Endothelial cell of hepatic sinusoid (primary cell): Measurements from ENCODE around the gene NUP50.

Experiments
- in situ Hi-C: cut with HindIII; loops from 2 replicates; pipeline ENCODE4 v1.10.0; 2017; ENCODE audit warnings: low sequenced_read_pairs

NUP50 gene

DNA sequence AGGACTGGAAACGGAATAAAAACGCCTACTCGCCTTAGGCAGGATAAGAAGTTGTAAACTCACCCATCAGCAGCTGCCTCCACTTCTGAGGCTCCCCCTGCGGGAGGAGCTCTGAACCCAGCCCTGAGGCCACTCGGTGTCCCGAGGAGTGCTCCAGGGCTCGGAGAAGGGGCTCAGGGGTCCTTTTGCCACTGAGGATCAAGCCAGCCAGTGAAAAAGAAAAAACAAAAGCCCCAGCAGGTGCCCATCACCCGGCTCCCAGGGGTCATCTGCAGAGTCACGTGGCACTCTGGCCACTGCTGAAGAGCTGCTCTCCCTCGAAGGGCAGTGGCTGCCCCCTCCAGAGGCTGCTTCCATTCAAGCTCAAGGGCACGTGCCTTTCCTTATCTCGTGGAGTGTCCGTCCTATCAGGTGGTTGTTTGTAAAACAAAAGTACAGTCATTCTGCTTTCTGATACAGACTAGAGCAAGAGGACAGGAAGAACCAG lies 29.0 kb downstream of the NUP50 start:
- in situ Hi-C loops = no loop called here

GRCh38 chr22:45194686-45195085 lies 31.0 kb downstream of the NUP50 start:
- in situ Hi-C loops = no loop called here

DNA sequence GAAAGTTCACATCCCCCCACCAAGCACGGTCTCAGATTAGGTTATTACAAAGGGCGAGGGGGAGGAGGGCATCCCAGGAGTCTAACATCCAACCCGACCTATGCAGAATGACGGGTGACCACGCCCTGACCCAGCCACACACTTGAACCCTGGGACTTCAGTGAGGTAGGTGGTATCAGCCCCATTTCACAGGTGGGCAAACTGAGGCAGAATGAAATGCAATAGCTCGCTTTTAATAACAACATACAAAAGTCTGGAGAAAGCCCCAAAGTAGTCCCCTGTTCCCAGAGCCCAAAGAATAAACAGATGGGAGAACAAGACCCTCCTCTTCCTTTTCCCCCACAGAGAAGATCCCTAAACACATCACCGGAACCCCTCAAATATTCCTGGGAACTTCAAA lies 31.9 kb downstream of the NUP50 start:
- in situ Hi-C loops = no loop called here

DNA sequence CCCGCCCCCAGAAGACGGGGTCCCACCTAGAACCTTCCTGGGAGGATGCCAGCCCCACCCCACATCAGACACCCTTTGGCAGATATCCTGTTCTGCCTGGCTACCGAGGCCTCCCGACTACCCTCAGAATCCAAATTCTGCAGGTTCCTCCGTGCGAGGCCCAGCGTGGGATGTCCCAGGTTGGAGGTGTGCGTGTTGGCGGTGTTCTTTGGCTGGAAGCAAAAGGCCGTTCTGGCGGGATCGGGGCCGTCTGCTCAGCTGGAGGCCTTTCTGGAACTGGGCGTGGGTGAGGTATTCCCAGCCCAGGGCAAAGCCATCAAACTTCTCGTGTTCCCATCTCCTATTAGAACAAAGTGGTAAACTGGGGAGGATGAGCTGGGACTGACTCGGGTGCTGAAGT lies 32.6 kb downstream of the NUP50 start:
- in situ Hi-C loops = no loop called here

GRCh38 chr22:45196926-45197605 lies 33.3 kb downstream of the NUP50 start:
- in situ Hi-C loops = no loop called here

DNA sequence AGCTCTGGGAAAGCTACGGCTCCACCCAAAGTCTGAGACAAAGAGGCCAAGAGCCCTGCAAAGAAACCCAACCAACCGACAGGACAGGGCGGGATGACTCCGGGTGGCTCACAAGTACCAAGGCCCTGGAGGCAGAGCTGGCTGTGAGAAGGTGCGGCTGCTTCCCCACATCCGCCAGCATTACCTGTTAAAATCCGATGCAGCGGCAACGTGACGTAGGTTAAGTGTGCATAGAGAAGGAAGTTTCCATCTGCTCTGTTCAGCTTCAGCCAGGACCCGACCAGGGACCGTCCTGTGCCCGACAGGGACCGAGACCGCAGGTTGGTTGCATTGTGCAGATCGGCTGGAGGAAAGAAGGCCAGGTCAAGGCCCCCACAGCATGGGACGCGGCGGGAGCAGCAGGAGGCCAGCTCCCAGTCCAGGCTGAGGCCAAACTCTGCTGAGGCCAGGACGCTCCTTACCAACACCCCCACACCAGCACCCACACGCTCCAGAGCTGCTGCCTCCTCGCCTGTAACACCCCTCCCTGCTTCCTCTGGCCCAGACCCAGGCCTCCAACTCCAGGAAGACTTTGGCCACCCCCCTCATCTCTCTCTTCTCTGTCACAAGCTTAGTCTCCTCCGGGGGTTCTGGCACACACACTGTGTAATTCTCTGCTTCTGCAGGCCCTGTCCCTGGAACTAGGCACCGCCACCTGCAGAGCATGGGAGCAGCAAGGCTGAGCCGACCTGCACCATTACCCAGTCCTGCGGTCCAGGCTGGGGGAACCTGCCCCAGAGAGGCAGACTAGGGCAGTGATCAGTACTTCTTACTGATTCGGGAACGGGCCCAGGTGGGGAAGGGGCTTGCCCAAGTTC lies 34.1 kb downstream of the NUP50 start:
- in situ Hi-C loops = no loop called here

- in situ Hi-C loops = no loop called here
These were observed 34.7 kb downstream of the NUP50 start for GRCh38 chr22:45198463-45198795.

DNA sequence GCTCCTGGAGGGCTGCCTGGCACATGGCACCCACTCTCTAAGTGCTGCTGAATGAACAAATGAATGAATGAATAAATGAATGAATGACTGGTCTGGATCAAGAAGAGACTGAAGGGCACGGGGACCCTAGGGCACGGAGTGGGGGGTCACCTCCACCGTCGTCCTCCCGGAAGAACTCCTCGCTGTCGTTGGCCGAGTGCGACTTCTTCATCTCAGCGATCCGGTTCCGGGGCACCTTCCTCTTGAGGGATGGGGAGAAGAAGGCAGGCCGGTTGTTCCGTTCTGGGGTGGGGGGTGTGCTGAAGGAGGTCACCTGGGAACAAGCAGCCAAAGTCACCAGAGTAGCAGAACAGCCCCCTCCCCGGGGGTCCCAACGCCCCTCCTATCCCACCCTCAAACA lies 36.0 kb downstream of the NUP50 start:
- in situ Hi-C loops = no loop called here

DNA sequence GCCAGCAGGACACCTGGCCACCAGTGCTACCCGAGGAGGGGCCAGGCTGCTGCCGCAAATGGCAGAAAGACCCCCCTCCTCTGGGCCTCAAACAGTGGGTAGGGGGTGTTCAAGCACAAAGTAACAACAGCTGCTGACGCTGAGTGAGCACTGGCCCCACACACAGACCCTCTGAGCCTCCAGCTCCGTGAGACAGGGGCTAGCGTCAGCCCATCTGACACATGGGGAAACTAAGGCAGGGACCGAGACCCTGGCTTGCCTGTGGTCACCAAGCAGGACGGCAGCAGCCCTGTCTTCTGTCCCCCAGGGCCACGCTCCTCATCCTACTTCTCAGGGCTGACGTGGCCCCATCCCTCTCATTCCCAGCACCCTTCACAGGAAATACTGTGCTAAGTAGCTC lies 36.5 kb downstream of the NUP50 start:
- in situ Hi-C loops = no loop called here

DNA sequence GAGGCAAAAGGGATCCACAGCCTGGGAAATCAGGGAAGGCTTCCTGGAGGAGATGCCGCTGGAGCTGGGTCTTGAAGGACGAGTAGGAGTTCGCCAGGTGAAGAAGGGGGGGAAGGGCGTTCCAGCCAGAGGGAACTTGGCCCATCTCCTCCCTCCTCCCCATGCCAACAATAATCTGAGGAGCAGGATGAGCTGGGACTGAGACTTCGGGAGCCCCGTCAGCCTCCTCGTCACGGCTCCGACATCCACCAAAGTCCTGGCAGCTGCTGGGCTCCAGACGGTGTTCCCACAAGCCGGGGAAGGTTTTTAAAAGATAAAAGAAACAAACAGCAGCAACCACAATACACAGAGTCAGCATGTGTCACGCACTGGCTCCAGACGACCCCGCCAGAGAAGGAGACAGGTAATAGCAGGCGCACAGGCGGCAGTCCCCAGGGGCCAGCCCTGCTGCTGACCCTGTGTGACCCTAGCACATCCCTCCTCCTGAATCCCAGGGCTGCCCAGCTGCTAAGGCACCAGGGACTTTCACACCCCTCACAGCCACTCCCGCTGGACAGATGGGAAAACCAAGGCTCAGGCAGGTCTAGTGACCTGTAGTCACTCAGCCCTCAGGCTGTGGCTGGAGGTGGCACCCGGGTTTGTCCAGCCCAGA lies 37.3 kb downstream of the NUP50 start:
- in situ Hi-C loops = no loop called here

DNA sequence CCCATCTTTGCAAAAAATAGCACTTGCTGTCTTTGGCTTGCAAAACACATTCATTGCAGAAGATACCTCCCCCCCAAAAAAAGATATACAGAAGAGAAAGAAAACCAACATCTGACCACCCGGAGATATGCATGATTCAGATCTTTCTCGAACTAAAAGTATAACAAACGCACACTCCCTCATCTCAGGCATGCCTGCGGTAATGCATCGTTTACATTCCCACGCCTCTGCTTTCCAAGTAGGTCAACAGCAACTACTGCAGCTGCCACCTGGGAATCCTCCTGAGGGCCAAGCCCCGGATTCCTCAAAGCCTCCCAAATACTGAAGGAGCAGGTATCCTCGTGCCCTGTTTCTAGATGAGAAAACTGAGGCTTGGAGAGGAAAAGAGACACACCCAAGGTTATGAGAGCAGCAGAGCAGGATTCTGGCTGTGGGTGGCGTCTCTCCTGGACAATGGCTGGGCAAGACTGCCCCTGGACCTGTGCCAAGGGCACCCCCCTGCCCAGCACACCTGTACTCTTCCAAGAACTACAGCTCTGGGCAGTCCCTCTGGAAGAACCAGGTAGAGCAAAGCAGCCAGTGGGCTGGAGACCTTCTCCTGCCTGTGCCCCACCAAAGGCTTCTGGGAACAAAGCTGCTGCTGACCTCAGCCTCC lies 38.1 kb downstream of the NUP50 start:
- in situ Hi-C loops = no loop called here

DNA sequence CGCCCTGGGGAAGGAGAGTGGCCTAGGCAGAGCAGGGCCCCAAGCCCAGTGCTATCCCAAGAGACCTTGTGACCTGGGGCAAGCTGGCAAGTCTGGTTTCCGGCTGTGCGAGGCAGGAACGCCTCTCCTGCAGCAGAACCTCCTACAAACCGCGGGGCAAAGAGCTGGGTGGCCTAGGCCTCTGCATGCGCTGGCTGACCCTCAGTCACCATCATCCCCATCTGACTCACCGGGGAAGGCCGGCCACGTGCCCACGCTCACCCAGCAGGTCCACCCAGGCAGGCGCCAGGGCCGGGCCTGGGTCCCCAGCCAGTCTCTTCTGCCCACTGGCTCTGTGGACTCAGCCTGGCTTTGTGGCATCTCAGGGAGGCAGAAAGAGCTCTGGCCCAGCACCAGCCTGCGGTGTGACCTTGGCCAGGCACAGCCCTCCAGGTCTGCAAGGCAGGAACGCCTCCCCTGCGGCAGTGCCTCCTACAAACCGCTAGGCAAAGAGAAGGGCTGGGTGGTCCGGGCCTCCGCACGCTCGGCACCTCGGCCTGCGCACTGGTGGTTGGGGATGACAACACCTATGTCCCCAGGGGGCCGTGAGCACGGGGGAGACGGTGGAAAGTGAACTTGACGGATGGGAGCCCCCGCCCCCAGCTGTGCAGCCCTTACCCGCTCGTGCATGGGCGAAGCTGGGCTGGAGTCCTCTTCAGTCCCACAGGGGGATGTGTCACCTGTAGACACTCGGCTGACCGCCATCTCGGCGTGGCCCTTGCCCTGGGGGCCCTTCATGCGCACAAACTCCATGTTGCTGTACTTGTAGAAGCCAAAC lies 38.8 kb downstream of the NUP50 start:
- in situ Hi-C loops = no loop called here

- in situ Hi-C loops = no loop called here
These were observed 39.6 kb downstream of the NUP50 start for GRCh38 chr22:45203150-45203951.

GRCh38 chr22:45204241-45204640 lies 40.5 kb downstream of the NUP50 start:
- in situ Hi-C loops = no loop called here

DNA sequence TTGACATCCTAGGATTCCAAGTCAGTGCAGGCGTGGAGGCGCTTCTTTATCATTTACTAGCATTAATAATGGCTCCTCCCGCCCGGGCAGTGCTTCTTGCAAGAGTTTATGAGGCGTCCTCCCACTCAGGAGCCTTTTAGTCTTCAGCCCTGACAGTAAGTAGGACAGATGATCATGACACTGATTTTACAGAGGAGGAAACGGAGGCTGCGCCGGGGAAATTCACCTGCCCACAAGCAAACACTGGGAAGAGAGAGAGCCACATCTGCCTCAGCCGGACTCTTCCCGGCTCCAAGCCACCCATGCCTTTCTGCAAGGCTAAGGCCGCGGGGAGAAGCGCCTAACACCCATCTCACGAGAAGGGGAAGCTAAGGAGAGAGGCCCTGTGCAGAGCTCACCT lies 41.1 kb downstream of the NUP50 start:
- in situ Hi-C loops = no loop called here

- in situ Hi-C loops = no loop called here
These were observed 41.7 kb downstream of the NUP50 start for GRCh38 chr22:45205276-45205925.

DNA sequence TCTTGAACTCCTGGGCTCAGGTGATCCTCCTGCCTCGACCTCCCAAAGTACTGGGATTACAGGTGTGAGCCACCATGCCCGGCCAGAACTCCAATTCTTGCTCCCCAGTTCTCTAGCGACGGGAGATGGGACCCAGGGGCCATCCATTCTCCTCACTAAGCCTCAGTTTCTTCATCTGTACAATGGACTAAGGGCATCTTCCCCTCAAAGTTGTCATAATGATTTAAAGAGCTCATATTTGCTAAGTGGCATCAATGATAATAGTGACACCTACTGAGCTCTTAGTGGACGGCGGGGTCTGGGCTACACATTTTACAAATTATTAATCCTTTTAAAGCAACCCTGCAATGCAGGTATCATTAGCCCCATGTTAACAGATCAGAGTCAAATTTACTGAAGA lies 42.5 kb downstream of the NUP50 start:
- in situ Hi-C loops = no loop called here

- in situ Hi-C loops = no loop called here
These were observed 43.8 kb downstream of the NUP50 start for GRCh38 chr22:45207533-45207932.

- in situ Hi-C loops = no loop called here
These were observed 44.4 kb downstream of the NUP50 start for GRCh38 chr22:45207981-45208664.
